ENCODE data around the gene MAP3K6. TPM values are rescaled to one million over a fixed set of nuclear protein-coding genes. Genes with fewer than 3 reads are reported as not detected.
A peak's percentile ranks its signal among the peaks of the same experiment; 100 is the strongest.

The MAP3K6 gene
- total RNA-seq, 1 donor from 2014 or later = 149 TPM

DNA sequence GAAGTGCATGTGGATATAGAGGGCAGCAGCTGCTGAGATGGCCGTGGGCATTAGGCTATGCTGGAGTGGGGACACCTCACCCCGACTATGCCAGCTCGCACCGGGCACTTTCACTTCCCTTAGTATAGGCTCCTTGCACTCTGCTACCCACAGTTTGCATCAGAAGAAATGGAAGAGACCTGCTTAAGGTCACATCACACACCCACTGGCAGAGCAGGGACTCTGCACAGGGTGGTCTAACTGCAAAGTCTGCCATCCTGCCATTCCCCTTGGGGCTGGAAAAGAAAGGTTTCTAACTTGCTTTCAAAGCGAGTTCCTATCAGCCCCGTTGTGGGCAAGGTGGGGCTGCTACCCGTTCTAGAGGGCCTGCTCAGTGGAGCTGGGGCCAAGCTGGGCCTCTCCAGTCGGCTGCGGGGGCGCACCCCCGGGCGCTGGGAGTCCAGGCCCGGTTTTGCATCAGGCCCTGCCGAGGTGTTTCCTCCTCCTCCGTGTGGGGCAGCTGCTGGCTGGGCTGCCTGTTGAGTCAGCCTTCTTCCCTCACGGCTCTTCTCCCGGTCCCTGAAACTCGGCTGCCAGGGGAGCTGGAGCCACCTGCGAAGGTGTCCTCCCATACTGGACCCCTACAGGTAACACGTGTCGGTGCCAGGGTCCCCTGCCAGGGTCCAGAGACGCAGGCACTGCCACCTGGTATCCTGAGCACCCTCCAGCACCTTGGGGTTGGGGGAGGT is 25.1 kb downstream of the MAP3K6 start, which contains the start of gene SYTL1:
Gene SYTL1, plus strand, starts transcription at position 498 of the 728 bp plus-strand sequence. CDS start 3,313 bp downstream, outside the sequence.
- Histone ChIP-seq H3K4me1 (peaks cover 20% of the 10 kb centered on the region), H3K4me3 (peak within 1 kb of the TSS; percentile 34 to 50), H3K27ac (peak within 1 kb of the TSS; percentile 76), H3K9me3 (no peaks in the 10 kb centered on the region), H3K36me3 (peaks cover 0 to 7% of the 10 kb centered on the region in 2 donors), H3K27me3 (no peaks in the 10 kb centered on the region)
- TF ChIP-seq POLR2A (IDR thresholded peaks at IDR 0.05) = no peak
- TF ChIP-seq POLR2AphosphoS5 (IDR thresholded peaks at IDR 0.05; ENCODE audit: insufficient read depth in 1 of 2, low read depth in 1 of 2) = peak in 1 of 2 donors; percentile 33
- TF ChIP-seq, protein P1, sequence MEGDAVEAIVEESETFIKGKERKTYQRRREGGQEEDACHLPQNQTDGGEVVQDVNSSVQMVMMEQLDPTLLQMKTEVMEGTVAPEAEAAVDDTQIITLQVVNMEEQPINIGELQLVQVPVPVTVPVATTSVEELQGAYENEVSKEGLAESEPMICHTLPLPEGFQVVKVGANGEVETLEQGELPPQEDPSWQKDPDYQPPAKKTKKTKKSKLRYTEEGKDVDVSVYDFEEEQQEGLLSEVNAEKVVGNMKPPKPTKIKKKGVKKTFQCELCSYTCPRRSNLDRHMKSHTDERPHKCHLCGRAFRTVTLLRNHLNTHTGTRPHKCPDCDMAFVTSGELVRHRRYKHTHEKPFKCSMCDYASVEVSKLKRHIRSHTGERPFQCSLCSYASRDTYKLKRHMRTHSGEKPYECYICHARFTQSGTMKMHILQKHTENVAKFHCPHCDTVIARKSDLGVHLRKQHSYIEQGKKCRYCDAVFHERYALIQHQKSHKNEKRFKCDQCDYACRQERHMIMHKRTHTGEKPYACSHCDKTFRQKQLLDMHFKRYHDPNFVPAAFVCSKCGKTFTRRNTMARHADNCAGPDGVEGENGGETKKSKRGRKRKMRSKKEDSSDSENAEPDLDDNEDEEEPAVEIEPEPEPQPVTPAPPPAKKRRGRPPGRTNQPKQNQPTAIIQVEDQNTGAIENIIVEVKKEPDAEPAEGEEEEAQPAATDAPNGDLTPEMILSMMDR (IDR thresholded peaks at IDR 0.05) = no peak
- DNase-seq (ENCODE audit: extremely low spot score in 2 of 2) = no peak
- intact Hi-C loops (cut with DNase I) = no loop called here

DNA sequence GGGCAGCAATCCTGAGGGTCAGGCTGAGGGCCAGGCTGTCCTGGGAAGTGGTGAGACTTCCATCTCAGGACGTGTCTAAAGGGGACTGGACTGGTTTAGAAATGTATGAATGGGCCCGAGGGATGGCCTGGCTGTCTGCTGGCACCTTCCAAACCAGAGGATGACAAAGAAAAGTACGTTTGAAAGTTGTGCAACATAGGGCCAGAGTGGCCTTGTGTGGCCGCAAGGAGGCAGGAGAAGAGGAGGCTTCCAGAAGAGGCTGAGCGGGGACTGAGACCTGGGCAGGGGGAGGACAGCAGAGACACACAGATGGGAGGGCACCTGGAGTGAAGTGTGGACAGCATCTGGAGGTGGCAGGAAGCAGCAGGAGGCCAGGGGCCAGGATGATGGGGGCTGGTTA is 27.5 kb downstream of the MAP3K6 start:
- H3K36me3 ChIP-seq = peaks cover 0 to 30% of the 10 kb centered on the region in 2 donors
- intact Hi-C loops (cut with DNase I) = no loop called here
- no peaks in the 10 kb centered on the region for H3K27me3 ChIP-seq
- no peaks in the 10 kb centered on the region for H3K9me3 ChIP-seq
- TF ChIP-seq POLR2AphosphoS5 (IDR thresholded peaks at IDR 0.05; ENCODE audit: insufficient read depth in 1 of 2, low read depth in 1 of 2) (no peak), POLR2A (IDR thresholded peaks at IDR 0.05) (no peak)
- TF ChIP-seq, protein P1 (IDR thresholded peaks at IDR 0.05) = no peak
- no peak overlapping the region for H3K4me3 ChIP-seq
- DNase-seq (ENCODE audit: extremely low spot score in 2 of 2) = no peak
- H3K27ac ChIP-seq = no peak overlapping the region
- peaks cover 18% of the 10 kb centered on the region for H3K4me1 ChIP-seq

DNA sequence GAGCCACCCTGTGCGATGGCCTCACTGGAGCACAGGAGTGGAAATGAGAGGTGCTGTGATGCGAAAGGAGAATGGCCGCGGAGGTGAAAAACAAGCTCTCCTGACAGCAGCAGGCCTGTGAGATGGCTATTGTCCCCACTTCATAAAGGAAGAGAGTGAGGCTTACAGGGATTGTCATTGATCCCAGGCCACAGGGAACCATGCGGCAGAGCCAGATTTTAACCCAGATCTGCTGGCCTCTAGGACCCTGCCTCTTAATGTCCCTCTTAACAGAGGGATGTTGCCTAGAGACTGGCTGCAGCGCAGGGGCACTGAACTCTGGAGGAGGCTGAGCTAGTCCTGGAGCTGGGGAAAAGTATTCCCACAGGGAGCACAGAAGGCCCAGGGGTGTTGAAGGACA is 28.0 kb downstream of the MAP3K6 start:
- Histone ChIP-seq H3K9me3 (no peaks in the 10 kb centered on the region), H3K27me3 (no peaks in the 10 kb centered on the region), H3K36me3 (peaks cover 0 to 34% of the 10 kb centered on the region in 2 donors), H3K27ac (no peak overlapping the region), H3K4me3 (no peak overlapping the region), H3K4me1 (peaks cover 18% of the 10 kb centered on the region)
- DNase-seq (ENCODE audit: extremely low spot score in 2 of 2) = no peak
- intact Hi-C loops (cut with DNase I) = no loop called here
- TF ChIP-seq, protein P1 (IDR thresholded peaks at IDR 0.05) = no peak
- TF ChIP-seq POLR2A (IDR thresholded peaks at IDR 0.05) = no peak
- TF ChIP-seq POLR2AphosphoS5 (IDR thresholded peaks at IDR 0.05; ENCODE audit: insufficient read depth in 1 of 2, low read depth in 1 of 2) = no peak

DNA sequence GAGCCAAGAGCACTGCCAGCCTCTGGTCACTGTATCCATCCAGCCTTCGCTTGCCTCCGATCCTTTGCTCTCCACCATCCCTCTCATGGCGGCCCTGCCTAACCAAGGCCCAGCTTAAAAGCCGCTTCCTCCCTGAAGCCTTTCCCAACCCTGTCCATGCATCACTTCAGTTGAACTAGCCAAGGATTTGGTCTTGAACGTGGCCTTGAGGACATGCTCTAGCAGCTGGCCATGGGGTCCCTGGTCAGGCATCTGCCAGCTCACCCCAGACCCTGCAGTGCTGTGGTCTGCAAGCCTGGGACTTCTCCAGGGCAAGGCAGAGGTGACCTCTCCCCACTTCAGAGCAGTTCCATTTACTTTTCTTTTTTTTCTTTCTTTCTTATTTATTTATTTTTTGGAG is 30.0 kb downstream of the MAP3K6 start:
- intact Hi-C loops (cut with DNase I) = no loop called here
- H3K36me3 ChIP-seq = peaks cover 0 to 45% of the 10 kb centered on the region in 2 donors
- no peak for TF ChIP-seq POLR2AphosphoS5 (IDR thresholded peaks at IDR 0.05; ENCODE audit: insufficient read depth in 1 of 2, low read depth in 1 of 2)
- TF ChIP-seq, protein P1 (IDR thresholded peaks at IDR 0.05) = no peak
- TF ChIP-seq POLR2A (IDR thresholded peaks at IDR 0.05) = no peak
- H3K4me3 ChIP-seq = no peak overlapping the region
- DNase-seq (ENCODE audit: extremely low spot score in 2 of 2) = no peak
- H3K27me3 ChIP-seq = no peaks in the 10 kb centered on the region
- H3K4me1 ChIP-seq = peaks cover 12% of the 10 kb centered on the region
- H3K27ac ChIP-seq = no peak overlapping the region
- H3K9me3 ChIP-seq = no peaks in the 10 kb centered on the region

Data from vagina (tissue), 2 donors.